K562 (cell line): ENCODE data around the gene TUB.

Experiments
- BMI1 ChIP-seq: fragments of 150-350 bp; IDR thresholded peaks from 2 replicates; pipeline ENCODE4 v1.6.1; 2014; ENCODE audit warnings: low read length
- FOS ChIP-seq: IDR thresholded peaks from 3 replicates; pipeline ENCODE4 v1.6.1; 2011; ENCODE audit not compliant: insufficient read length; ENCODE audit errors: extremely low read depth
- GABPA ChIP-seq: fragments of 200-800 bp; sonication (Bioruptor generic); conservative IDR thresholded peaks from 2 replicates; pipeline ENCODE4 v1.6.1; 2016; ENCODE audit warnings: low read depth, missing genetic modification characterization, missing compliant biosample characterization
- LCOR ChIP-seq: sonication (generic); formaldehyde crosslinking; IDR thresholded peaks from 2 replicates; pipeline ENCODE4 v1.8.0; 2022; ENCODE audit warnings: mild to moderate bottlenecking, missing genetic modification reagents
- ZNF398 ChIP-seq: fragments of 250-450 bp; sonication (Bioruptor Pico); IDR thresholded peaks from 2 replicates; pipeline ENCODE4 v1.8.0; 2021; ENCODE audit warnings: moderate library complexity, mild to moderate bottlenecking, inconsistent platforms
- ZNF408 ChIP-seq: fragments of 250-450 bp; sonication (Bioruptor Pico); IDR thresholded peaks from 2 replicates; pipeline ENCODE4 v1.4.0; 2020; ENCODE audit warnings: low read depth, mild to moderate bottlenecking, moderate library complexity
- TF ChIP-seq, protein P1 (sequence below), 3 experiments: IDR thresholded peaks in 2 of 3; conservative IDR thresholded peaks in 1 of 3; 2 replicates each; pipeline ENCODE4 v1.5.1; 2011 to 2012; ENCODE audit warnings: low read length in 3 of 3, mild to moderate bottlenecking in 3 of 3, control low read depth in 2 of 3, improper control_type of control experiment in 1 of 3, inconsistent platforms in 1 of 3, low read depth in 1 of 3, mixed read lengths in 1 of 3, moderate library complexity in 1 of 3; ENCODE audit not compliant: insufficient read depth in 2 of 3

GRCh38 chr11:8034106-8034585 lies 46.9 kb upstream of the TUB start:
- TF ChIP-seq ZNF398: no peak
- no peak for TF ChIP-seq FOS
- TF ChIP-seq, protein P1, sequence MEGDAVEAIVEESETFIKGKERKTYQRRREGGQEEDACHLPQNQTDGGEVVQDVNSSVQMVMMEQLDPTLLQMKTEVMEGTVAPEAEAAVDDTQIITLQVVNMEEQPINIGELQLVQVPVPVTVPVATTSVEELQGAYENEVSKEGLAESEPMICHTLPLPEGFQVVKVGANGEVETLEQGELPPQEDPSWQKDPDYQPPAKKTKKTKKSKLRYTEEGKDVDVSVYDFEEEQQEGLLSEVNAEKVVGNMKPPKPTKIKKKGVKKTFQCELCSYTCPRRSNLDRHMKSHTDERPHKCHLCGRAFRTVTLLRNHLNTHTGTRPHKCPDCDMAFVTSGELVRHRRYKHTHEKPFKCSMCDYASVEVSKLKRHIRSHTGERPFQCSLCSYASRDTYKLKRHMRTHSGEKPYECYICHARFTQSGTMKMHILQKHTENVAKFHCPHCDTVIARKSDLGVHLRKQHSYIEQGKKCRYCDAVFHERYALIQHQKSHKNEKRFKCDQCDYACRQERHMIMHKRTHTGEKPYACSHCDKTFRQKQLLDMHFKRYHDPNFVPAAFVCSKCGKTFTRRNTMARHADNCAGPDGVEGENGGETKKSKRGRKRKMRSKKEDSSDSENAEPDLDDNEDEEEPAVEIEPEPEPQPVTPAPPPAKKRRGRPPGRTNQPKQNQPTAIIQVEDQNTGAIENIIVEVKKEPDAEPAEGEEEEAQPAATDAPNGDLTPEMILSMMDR (IDR thresholded peaks at IDR 0.05 in 2 of 3, conservative IDR thresholded peaks at IDR 0.05 in 1 of 3; ENCODE audit: insufficient read depth in 2 of 3, low read depth in 1 of 3, low read length in 3 of 3): no peak
- TF ChIP-seq LCOR: no peak
- no peak for TF ChIP-seq BMI1
- no peak for TF ChIP-seq ZNF408 (CRISPR knock-in tag)
- TF ChIP-seq GABPA (tag): no peak
